ENCODE data around the gene VSTM2B.

DNA sequence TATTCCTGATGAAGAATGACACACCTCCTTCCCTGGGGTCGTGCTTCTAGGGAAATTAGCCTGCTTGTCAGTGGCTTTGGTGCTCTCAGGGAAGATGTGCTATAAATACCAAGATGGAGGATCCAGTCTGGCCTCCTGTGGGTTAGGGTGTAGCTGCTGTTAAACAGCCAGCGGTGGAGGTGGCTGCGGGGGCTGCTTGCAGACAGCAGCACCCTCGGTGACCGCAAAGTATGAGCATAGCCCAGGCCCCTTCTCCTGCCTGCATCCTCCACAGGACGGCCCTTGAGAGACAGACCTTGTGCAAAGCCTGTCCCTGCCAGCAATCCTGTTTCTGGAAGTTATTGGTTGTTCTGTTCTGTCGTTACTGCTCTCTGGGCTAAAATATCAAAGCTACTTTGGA is 11.4 kb downstream of the VSTM2B start:
- TF ChIP-seq, protein P1, sequence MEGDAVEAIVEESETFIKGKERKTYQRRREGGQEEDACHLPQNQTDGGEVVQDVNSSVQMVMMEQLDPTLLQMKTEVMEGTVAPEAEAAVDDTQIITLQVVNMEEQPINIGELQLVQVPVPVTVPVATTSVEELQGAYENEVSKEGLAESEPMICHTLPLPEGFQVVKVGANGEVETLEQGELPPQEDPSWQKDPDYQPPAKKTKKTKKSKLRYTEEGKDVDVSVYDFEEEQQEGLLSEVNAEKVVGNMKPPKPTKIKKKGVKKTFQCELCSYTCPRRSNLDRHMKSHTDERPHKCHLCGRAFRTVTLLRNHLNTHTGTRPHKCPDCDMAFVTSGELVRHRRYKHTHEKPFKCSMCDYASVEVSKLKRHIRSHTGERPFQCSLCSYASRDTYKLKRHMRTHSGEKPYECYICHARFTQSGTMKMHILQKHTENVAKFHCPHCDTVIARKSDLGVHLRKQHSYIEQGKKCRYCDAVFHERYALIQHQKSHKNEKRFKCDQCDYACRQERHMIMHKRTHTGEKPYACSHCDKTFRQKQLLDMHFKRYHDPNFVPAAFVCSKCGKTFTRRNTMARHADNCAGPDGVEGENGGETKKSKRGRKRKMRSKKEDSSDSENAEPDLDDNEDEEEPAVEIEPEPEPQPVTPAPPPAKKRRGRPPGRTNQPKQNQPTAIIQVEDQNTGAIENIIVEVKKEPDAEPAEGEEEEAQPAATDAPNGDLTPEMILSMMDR (IDR thresholded peaks at IDR 0.05): no peak
- no peak for TF ChIP-seq POLR2A (IDR thresholded peaks at IDR 0.05)

All from heart left ventricle (tissue), 13 donors.